SU-DHL-6 (cell line): ENCODE data around the gene KDM5C.

ENCODE experiments used
- H2AFZ ChIP-seq: fragments of 200-600 bp; sonication (generic); 2 replicates; pipeline ENCODE4 v1.6.1; 2014; ENCODE audit warnings: low read depth, mild to moderate bottlenecking, moderate library complexity, mixed read lengths, antibody characterized with exemption, low read length; ENCODE audit not compliant: severe bottlenecking
- H3F3A ChIP-seq: fragments of 200-600 bp; shearing (Covaris generic); 2 replicates; pipeline ENCODE4 v1.6.0; 2016; ENCODE audit warnings: antibody characterized with exemption, mild to moderate bottlenecking; ENCODE audit not compliant: insufficient read depth
- H3K27ac ChIP-seq: fragments of 200-600 bp; sonication (generic); 2 replicates; pipeline ENCODE4 v1.5.1; 2016; ENCODE audit warnings: low read depth, mild to moderate bottlenecking, low read length, moderate library complexity, mixed read lengths
- H3K27me3 ChIP-seq: fragments of 200-600 bp; sonication (generic), shearing (Covaris generic); 2 replicates; pipeline ENCODE4 v1.6.0; 2014; ENCODE audit warnings: mild to moderate bottlenecking, low read length
- H3K36me3 ChIP-seq: fragments of 200-600 bp; sonication (generic); 2 replicates; pipeline ENCODE4 v1.6.1; 2014; ENCODE audit warnings: mild to moderate bottlenecking, low read length, mixed read lengths
- H3K4me2 ChIP-seq: fragments of 300-600, 200-600 bp; shearing (Covaris generic), sonication (generic); 2 replicates; pipeline ENCODE4 v1.6.0; 2014; ENCODE audit warnings: low read length, low read depth, mild to moderate bottlenecking; ENCODE audit not compliant: poor library complexity, severe bottlenecking
- H3K4me3 ChIP-seq: fragments of 200-600 bp; sonication (generic); 2 replicates; pipeline ENCODE4 v1.5.1; 2014; ENCODE audit warnings: antibody characterized with exemption, low read length, mild to moderate bottlenecking, mixed read lengths; ENCODE audit not compliant: insufficient read depth, poor library complexity, severe bottlenecking
- H3K79me2 ChIP-seq: fragments of 200-600 bp; sonication (generic); 2 replicates; pipeline ENCODE4 v1.6.1; 2014; ENCODE audit warnings: mild to moderate bottlenecking, low read length, moderate library complexity; ENCODE audit not compliant: insufficient read depth
- H3K9ac ChIP-seq: fragments of 200-600 bp; sonication (generic); 2 replicates; pipeline ENCODE4 v1.7.0; 2014; ENCODE audit warnings: mild to moderate bottlenecking, low read length
- H3K9me2 ChIP-seq: fragments of 200-600 bp; sonication (generic); replicated peaks from 2 replicates; pipeline ENCODE4 v1.6.1; 2014; ENCODE audit warnings: low read length; ENCODE audit not compliant: insufficient read depth
- H3K9me3 ChIP-seq: fragments of 200-600 bp; sonication (generic); 2 replicates; pipeline ENCODE4 v1.6.1; 2014; ENCODE audit warnings: low read length, mixed read lengths; ENCODE audit not compliant: insufficient read depth
- H4K20me1 ChIP-seq: fragments of 200-600 bp; sonication (generic); 2 replicates; pipeline ENCODE4 v1.6.1; 2014; ENCODE audit warnings: low read depth, mild to moderate bottlenecking, antibody characterized with exemption, low read length, moderate library complexity, mixed read lengths
- EZH2phosphoT487 ChIP-seq: fragments of 200-600 bp; sonication (generic), shearing (Covaris generic); conservative IDR thresholded peaks from 2 replicates; pipeline ENCODE4 v1.6.1; 2018; ENCODE audit warnings: mild to moderate bottlenecking, antibody characterized with exemption, low read length, moderate library complexity, mixed read lengths
- TF ChIP-seq, protein P1 (sequence below): fragments of 200-600 bp; sonication (generic); IDR thresholded peaks from one replicate; pipeline ENCODE4 v1.5.1; 2017; ENCODE audit warnings: antibody characterized with exemption, mild to moderate bottlenecking, low read length, moderate library complexity; ENCODE audit not compliant: insufficient read depth, poor library complexity, severe bottlenecking

Gene KDM5C

DNA sequence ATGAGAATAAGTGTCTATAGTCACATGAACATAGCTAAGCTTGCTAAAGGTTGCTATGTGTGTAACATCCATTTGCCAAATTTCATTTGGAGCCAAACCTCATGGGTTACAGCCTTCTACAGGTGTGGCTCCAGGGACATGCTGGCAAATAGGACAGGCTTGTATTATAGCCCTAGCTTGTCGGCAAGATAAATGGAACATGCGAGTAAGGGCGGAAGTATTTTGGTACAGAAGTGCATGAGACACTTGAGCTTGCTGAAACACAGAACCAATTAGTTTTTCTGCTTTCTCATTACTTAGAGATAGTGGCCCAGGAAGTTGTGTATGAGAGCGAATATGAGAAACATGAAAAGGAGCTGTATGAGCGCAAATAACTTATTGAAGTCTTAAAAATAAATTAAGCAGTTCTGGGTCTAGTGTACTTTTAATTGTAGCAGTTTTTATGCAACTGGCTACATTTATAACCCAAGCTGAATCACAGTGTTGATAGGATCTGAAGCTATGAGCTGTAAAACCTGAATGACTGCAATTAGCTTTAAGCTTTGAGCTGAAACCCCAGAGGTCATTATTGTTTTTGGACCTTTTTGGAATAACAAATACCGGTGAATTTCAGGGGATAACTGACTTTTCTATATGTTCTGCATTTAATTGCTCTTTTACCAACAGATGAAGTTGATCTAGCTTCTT, 64.6 kb downstream of the KDM5C start:
- Histone ChIP-seq H4K20me1 (no peaks in the 10 kb centered on the region), H3F3A (no peaks in the 10 kb centered on the region), H3K27me3 (no peaks in the 10 kb centered on the region), H3K9me2 (no peaks in the 10 kb centered on the region), H3K79me2 (no peaks in the 10 kb centered on the region), H2AFZ (no peak overlapping the region), H3K9ac (no peak overlapping the region), H3K27ac (no peak overlapping the region), H3K4me3 (no peak overlapping the region), H3K4me2 (no peak overlapping the region), H3K9me3 (no peaks in the 10 kb centered on the region), H3K36me3 (no peaks in the 10 kb centered on the region)
- TF ChIP-seq, protein P1, sequence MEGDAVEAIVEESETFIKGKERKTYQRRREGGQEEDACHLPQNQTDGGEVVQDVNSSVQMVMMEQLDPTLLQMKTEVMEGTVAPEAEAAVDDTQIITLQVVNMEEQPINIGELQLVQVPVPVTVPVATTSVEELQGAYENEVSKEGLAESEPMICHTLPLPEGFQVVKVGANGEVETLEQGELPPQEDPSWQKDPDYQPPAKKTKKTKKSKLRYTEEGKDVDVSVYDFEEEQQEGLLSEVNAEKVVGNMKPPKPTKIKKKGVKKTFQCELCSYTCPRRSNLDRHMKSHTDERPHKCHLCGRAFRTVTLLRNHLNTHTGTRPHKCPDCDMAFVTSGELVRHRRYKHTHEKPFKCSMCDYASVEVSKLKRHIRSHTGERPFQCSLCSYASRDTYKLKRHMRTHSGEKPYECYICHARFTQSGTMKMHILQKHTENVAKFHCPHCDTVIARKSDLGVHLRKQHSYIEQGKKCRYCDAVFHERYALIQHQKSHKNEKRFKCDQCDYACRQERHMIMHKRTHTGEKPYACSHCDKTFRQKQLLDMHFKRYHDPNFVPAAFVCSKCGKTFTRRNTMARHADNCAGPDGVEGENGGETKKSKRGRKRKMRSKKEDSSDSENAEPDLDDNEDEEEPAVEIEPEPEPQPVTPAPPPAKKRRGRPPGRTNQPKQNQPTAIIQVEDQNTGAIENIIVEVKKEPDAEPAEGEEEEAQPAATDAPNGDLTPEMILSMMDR = no peak
- no peak for TF ChIP-seq EZH2phosphoT487

DNA sequence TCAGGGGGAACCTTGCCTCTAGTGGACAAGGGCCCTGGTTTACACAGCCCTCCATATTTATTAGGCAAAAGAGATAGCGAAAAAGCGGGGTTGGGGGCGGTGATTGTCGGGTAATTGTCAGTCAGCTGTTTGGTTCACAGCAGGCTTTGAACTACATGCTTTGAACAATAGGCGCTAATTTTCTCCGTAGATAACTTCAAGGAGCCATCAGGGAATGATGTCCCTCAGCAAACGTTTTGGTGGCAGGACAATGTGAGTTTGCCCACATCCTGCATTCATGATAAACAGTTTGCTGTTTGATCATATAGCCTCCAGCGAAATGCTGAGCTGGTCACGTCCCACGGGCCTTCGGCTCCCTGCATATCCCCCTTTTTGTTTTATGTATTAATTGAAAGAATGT, 65.8 kb downstream of the KDM5C start:
- no peak overlapping the region for H2AFZ ChIP-seq
- no peak overlapping the region for H3K4me2 ChIP-seq
- no peaks in the 10 kb centered on the region for H3K9me2 ChIP-seq
- no peaks in the 10 kb centered on the region for H3K36me3 ChIP-seq
- H3F3A ChIP-seq = no peaks in the 10 kb centered on the region
- H3K79me2 ChIP-seq = no peaks in the 10 kb centered on the region
- no peaks in the 10 kb centered on the region for H4K20me1 ChIP-seq
- TF ChIP-seq, protein P1 = no peak
- no peak for TF ChIP-seq EZH2phosphoT487
- no peaks in the 10 kb centered on the region for H3K9me3 ChIP-seq
- no peak overlapping the region for H3K4me3 ChIP-seq
- no peak overlapping the region for H3K27ac ChIP-seq
- no peaks in the 10 kb centered on the region for H3K27me3 ChIP-seq
- no peak overlapping the region for H3K9ac ChIP-seq

- no peaks in the 10 kb centered on the region for H3K79me2 ChIP-seq
- H3K4me2 ChIP-seq = no peak overlapping the region
- no peak overlapping the region for H2AFZ ChIP-seq
- H3K9me2 ChIP-seq = no peaks in the 10 kb centered on the region
- TF ChIP-seq, protein P1 = no peak
- no peak for TF ChIP-seq EZH2phosphoT487
- no peaks in the 10 kb centered on the region for H3K9me3 ChIP-seq
- no peak overlapping the region for H3K4me3 ChIP-seq
- no peaks in the 10 kb centered on the region for H3K36me3 ChIP-seq
- H3K9ac ChIP-seq = no peak overlapping the region
- no peaks in the 10 kb centered on the region for H4K20me1 ChIP-seq
- no peaks in the 10 kb centered on the region for H3K27me3 ChIP-seq
- no peaks in the 10 kb centered on the region for H3F3A ChIP-seq
- no peak overlapping the region for H3K27ac ChIP-seq
Observed at GRCh38 chrX:53156207-53156596, 68.8 kb downstream of the KDM5C start.
